Activated CD4-positive, CD25-positive, alpha-beta regulatory T cell treated with anti-CD3 and anti-CD28 coated beads, Interleukin-2, amount 50 U/mL, for 16 hours (primary cell): ENCODE data around the gene RAB12.
A peak's percentile ranks its signal among the peaks of the same experiment; 100 is the strongest.
"Not testable (repeated sequence)": the region's sequence is repeated elsewhere in the genome, so short reads cannot be mapped to it uniquely, and the experiment has no call there.

Experiments
- DNase-seq: peaks from one replicate; pipeline ENCODE4 v3.0.0-alpha.2; 2020; ENCODE audit warnings: low read depth, low spot score

Gene RAB12

GRCh38 chr18:8608795-8609658 lies at the start of gene RAB12:
Gene RAB12, plus strand, starts transcription at chr18:8609437. Its CDS starts 3 bp downstream, at chr18:8609440.
- peak; percentile 67 for DNase-seq

- no peak for DNase-seq
Measured at GRCh38 chr18:8559612-8560186, 49.5 kb upstream of the RAB12 start.

DNA sequence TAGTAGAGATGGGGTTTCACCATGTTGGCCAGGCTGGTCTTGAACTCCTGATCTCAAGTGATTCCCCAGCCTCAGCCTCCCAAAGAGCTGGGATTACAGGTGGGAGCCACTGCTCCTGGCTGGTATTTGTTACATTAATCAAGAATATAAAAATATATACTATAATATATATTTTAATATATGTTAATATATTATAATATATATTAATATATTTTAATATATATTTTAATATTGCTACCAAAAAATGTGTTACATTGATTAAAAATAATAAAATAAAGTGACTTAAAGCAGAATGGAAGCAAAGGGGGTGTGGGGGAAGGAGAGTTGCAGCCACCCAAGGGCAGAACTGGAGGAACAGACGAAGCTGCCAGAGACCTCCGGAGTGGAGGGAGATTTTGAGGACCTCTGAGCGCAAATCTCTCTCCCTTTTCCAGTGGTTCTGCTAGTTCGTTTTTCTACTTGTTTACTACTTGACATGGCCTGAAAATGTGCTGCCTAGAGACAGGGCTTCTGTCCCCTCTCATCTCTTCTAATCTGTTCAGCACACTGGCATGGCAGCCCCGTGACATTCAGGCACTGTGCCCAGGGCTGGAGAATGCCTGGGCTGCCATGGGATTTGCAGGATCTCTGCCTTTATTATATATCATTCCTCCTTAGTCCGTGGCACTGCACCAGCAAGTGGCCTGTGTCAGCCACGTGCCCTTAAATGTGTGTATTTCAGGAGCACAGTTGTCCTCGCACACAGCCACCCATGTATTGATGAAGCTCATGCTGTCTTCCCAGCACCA lies 47.9 kb upstream of the RAB12 start:
- no peak for DNase-seq

DNA sequence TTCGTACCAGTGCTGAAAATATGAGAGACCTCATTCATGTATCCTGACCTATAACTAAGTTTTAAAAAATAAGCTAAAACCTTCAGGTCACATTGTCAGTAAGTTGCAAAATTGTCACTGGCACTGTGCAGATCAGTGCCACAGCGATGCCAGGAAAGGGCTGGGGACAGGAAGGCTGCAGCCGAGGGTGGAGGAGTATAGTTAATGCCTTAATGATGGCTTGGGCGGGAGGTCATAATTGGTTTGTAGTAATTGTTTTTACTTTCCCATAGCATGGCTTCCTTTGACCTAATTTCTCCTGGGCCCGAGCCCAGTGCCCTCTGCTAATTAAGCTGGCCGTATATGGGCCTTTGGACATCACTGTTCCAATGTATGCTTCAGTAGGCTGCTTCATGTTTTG lies 47.2 kb upstream of the RAB12 start:
- DNase-seq, result no peak

DNA sequence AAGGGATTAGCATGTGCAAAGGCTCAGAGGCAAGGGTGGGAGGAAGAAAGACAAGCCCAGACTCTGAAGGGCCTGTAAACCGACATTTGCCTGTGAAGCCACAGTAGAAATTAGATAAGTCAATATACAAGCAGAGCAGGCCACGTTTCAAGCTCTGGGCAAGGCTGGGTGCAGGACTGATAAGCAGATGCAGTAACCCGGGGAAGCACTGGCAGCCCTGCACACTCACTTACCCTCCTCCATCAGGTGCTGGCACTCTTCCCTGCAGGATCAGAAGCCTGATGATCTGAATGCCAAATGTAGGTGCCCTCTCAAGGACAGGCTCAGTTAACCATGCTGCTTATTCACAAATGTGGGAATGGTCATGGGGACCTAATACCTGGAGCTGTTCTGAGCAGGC lies 46.3 kb upstream of the RAB12 start:
- no peak for DNase-seq

DNA sequence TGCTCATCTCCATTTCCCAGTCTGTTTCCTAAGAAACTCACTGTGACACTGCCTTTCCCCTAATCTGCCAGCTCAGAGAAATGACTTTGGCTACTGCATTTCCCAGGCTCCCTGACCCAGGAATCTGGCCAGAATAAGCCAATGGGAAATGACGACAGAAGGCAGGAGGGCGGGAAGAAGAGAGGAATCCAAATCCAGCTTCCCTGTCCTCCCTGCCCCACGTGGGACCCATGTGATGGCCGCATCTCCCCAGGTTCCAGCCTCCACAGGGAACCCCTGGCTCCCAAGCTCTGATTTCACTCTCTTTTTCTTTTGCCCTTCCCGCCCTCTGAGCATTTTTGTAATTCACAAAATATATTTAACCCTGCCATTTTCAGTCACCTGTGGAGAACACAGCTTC lies 37.8 kb upstream of the RAB12 start:
- DNase-seq, result no peak

DNA sequence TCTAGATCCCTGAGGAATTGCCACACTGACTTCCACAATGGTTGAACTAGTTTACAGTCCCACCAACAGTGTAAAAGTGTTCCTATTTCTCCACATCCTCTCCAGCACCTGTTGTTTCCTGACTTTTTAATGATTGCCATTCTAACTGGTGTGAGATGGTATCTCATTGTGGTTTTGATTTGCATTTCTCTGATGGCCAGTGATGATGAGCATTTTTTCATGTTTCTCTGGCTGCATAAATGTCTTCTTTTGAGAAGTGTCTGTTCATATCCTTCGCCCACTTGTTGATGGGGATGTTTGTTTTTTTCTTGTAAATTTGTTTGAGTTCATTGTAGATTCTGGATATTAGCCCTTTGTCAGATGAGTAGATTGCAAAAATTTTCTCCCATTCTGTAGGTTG lies 35.5 kb upstream of the RAB12 start:
- DNase-seq, result not testable (repeated sequence)

GRCh38 chr18:8584798-8585197 lies 24.4 kb upstream of the RAB12 start:
- no peak for DNase-seq

DNA sequence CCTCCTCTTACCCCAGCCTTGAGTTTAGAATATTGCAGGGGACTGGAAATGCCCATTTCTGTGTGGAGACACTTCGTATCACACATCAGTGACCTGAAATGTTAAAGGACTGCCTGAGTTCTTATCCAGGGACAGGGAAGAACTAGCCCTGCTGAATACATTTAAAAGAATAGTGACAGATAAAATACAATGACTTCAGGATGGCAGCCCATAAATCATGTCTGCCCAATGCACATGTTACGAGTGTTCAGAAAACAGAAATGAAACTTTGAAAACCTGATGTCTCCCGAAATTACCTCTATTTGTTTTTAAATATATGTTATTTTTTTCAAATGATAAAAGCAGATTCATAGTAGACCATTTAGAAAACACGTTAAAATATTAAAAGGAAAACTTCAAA lies 22.3 kb upstream of the RAB12 start:
- no peak for DNase-seq

DNA sequence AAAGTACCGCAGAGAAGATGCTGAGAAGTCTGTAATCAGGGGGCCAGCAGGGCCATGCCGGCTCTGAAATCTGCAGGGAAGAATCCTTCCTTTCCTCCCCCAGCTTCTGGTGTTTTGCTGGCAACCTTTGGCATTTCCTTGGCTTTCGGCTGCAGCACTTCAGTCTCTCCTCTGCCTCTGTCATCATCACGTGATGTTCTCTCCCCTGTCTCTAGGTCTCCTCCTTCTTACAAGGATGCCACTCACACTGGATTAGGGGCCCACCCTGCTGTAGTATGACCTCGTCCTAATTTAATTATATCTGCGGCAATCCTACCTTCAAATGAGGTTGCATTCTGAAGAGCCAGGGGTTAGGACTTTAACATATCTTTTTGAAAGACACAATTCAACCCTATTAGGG lies 13.8 kb upstream of the RAB12 start:
- DNase-seq, result no peak

- no peak for DNase-seq
Measured at GRCh38 chr18:8601277-8602032, 7.8 kb upstream of the RAB12 start.

GRCh38 chr18:8602040-8602439 lies 7.2 kb upstream of the RAB12 start:
- no peak for DNase-seq

DNA sequence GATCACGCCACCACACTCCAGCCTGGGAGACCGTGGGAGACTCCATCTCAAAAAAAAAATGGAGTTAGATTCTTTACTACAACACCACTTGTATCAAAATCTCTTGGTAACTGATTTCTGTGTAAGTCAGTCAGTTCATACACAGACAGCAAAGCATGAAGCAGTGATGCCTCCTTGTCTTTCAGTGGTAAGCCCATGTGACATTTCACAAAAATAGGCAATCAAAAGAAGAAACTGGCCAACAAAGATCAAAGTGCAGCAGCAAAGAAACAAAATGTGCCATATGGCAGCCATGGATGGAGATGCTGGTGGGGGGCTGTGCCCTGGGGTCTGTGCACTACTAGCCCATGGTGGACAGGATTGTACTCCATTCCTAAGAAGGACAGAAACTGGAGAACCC lies 6.7 kb upstream of the RAB12 start:
- DNase-seq, result no peak

DNA sequence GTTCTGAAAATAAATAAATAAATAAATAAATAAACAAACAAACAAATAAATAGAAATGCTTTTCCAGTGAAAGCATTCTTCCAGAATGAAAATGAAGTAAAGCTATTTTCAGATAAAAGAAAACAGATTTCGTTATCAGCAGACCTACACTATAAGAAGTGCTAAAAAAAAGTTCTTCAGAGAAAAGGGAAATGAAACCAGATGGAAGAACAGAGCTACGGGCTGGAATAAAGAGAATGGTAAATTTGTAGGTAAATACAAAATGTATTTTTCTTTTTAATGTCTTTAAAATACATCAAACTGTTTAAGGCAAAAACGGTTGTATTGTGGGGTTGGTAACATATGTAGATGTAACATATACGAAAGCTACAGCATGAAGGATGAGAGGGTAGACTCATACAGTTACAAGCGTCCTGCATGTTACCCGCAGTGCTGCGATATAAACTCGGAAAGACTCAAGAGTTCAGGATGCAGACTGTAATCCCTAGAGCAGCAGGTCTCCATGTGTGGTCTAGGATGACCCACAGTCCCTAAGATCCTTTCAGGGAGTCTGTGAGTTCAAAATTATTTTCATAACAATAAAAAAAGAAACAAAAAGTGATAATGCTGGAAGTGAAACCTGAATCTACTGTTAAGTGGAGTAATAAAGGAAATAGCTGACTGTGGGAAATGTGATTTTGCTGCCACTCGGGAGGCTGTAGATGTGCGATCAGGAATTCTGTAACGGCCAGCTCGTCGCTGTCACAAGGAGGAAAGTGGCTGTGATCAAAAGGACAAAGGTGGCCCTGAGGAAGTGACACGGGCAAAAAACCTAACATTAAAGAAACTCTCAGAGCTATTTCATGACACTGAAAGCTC lies 5.3 kb upstream of the RAB12 start:
- no peak for DNase-seq

DNA sequence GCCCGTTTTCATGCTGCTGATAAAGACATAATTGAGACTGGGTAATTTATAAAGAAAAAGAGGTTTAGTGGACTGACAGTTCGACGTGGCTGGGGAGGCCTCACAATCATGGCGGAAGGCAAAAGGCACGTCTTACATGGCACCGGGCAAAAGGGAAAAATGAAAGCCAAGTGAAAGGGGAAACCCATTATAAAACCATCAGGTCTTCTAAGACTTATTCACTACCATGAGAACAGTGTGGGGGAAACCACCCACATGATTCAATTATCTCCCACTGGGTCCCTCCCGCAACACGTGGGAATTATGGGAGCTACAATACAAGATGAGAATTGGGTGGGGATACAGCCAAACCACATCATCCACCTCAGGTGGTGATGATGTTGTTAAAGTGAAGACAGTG lies 3.3 kb upstream of the RAB12 start:
- no peak for DNase-seq

- no peak for DNase-seq
Measured at GRCh38 chr18:8607776-8608742, 1.2 kb upstream of the RAB12 start.

GRCh38 chr18:8609659-8610458 lies 622 bp downstream of the RAB12 start:
- DNase-seq, result no peak

- no peak for DNase-seq
Measured at GRCh38 chr18:8610459-8610851, 1.2 kb downstream of the RAB12 start.
